ENCODE results near the gene SGCD.

Gene SGCD

GRCh38 chr5:156393980-156394379, 67.0 kb downstream of the SGCD start:
- DNase-seq (ENCODE audit: low read depth): peak; percentile 59
- TF ChIP-seq CTCF (conservative IDR thresholded peaks at IDR 0.05; ENCODE audit: control insufficient read depth, insufficient read depth, low read depth, low read length): no peak
- no peak overlapping the region for H3K4me3 ChIP-seq (ENCODE audit: control insufficient read depth, low read depth, low read length)

GRCh38 chr5:156394642-156395305, 67.8 kb downstream of the SGCD start:
- TF ChIP-seq CTCF (conservative IDR thresholded peaks at IDR 0.05; ENCODE audit: control insufficient read depth, insufficient read depth, low read depth, low read length): no peak
- DNase-seq (ENCODE audit: low read depth): peak; percentile 77
- no peak overlapping the region for H3K4me3 ChIP-seq (ENCODE audit: control insufficient read depth, low read depth, low read length)

- TF ChIP-seq CTCF (conservative IDR thresholded peaks at IDR 0.05; ENCODE audit: control insufficient read depth, insufficient read depth, low read depth, low read length): no peak
- no peak for DNase-seq (ENCODE audit: low read depth)
- no peak overlapping the region for H3K4me3 ChIP-seq (ENCODE audit: control insufficient read depth, low read depth, low read length)
These were observed 68.3 kb downstream of the SGCD start for GRCh38 chr5:156395306-156395675.

GRCh38 chr5:156396063-156396829, 69.3 kb downstream of the SGCD start:
- TF ChIP-seq CTCF (conservative IDR thresholded peaks at IDR 0.05; ENCODE audit: control insufficient read depth, insufficient read depth, low read depth, low read length): no peak
- H3K4me3 ChIP-seq (ENCODE audit: control insufficient read depth, low read depth, low read length): no peak overlapping the region
- DNase-seq (ENCODE audit: low read depth): peak; percentile 59

GRCh38 chr5:156396830-156397081, 69.8 kb downstream of the SGCD start:
- no peak for DNase-seq (ENCODE audit: low read depth)
- TF ChIP-seq CTCF (conservative IDR thresholded peaks at IDR 0.05; ENCODE audit: control insufficient read depth, insufficient read depth, low read depth, low read length): no peak
- H3K4me3 ChIP-seq (ENCODE audit: control insufficient read depth, low read depth, low read length): no peak overlapping the region

GRCh38 chr5:156399323-156399722, 72.4 kb downstream of the SGCD start:
- no peak for DNase-seq (ENCODE audit: low read depth)
- H3K4me3 ChIP-seq (ENCODE audit: control insufficient read depth, low read depth, low read length): no peak overlapping the region
- no peak for TF ChIP-seq CTCF (conservative IDR thresholded peaks at IDR 0.05; ENCODE audit: control insufficient read depth, insufficient read depth, low read depth, low read length)

Measured in fibroblast of mammary gland (primary cell).